ENCODE results near the gene WBP2. TPM values are rescaled to one million over a fixed set of nuclear protein-coding genes. Genes with fewer than 3 reads are reported as not detected.

The WBP2 gene
- total and polyA plus RNA-seq, 9 of the 15 experiments (the other 6 are each of a cell fraction or from before 2014, with no cell fraction given): 2.2 to 74.3 (median 20.0) TPM

DNA sequence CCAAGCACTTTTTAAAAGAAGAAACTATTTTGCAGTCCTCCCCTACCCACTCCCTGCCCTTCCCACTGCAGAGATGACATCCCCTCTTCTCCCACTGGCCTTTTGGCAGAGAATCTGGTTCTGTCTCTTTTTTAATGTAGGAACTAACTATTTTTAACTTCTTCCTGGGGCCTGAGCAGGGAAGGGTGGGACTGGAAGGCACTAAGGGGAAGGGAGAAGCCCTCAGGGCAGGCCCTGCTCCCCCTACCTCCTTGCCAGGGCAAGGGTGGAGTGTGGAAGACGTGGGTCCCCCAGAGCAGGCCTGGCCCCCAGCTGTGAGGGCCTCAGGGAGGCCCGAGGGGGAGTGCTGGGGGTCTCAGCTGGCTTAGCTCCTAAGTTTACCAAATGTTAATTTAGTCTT is 30.5 kb downstream of the WBP2 start:
- Histone ChIP-seq H3K4me2 (ENCODE audit: insufficient read depth, low read length) (no peak overlapping the region), H3K79me2 (ENCODE audit: control insufficient read depth, insufficient read depth, low read length) (no peaks in the 10 kb centered on the region), H2AFZ (ENCODE audit: low read depth, low read length) (no peak overlapping the region), H4K20me1 (replicated peaks; ENCODE audit: control insufficient read depth, insufficient read depth, low read length) (no peaks in the 10 kb centered on the region), H3K9me1 (ENCODE audit: control insufficient read depth, insufficient read depth, low read length) (no peaks in the 10 kb centered on the region), H3K9ac (ENCODE audit: insufficient read depth in 1 of 2, low read depth in 2 of 2, low read length in 2 of 2) (peak overlapping the region in 1 of 2 experiments; percentile 41; a peak in 2 of 4 replicates), H3K4me3 (no peak overlapping the region), H3K27ac (ENCODE audit: extremely low read depth, low read depth, low read length) (peak overlapping the region; percentile 30; the same call in 1 of the 3 replicates), H3K27me3 (ENCODE audit: control insufficient read depth in 2 of 2, insufficient read depth in 2 of 2, low read length in 2 of 2) (no peaks in the 10 kb centered on the region), H3K9me3 (replicated peaks; ENCODE audit: control insufficient read depth, insufficient read depth, low read depth, low read length) (no peaks in the 10 kb centered on the region), H3K36me3 (ENCODE audit: control insufficient read depth, insufficient read depth, low read length) (peaks cover 77% of the 10 kb centered on the region; the same call in 2 of the 3 replicates), H3K4me1 (replicated peaks in 1 of 2; ENCODE audit: control insufficient read depth in 2 of 2, insufficient read depth in 2 of 2, low read length in 2 of 2) (peaks cover 0 to 46% of the 10 kb centered on the region in 2 experiments; a peak in 1 of 5 replicates)
- intact Hi-C loops (cut with micrococcal nuclease): no loop called here
- no peak for TF ChIP-seq CHD4 (IDR thresholded peaks at IDR 0.05; ENCODE audit: insufficient read depth, insufficient replicate concordance, low read depth, low read length, poor library complexity, severe bottlenecking)
- peak; percentile 37; the same call in 1 of the 2 replicates for TF ChIP-seq POLR2A (conservative IDR thresholded peaks at IDR 0.05)
- TF ChIP-seq NFIC (IDR thresholded peaks at IDR 0.05): no peak
- no peak for TF ChIP-seq MAFK (IDR thresholded peaks at IDR 0.05; ENCODE audit: low read length)
- TF ChIP-seq ZNF212 (CRISPR knock-in tag; IDR thresholded peaks at IDR 0.05): no peak
- peak; percentile 10; the same call in 1 of the 2 replicates for TF ChIP-seq PHTF2 (CRISPR knock-in tag; IDR thresholded peaks at IDR 0.05)
- TF ChIP-seq, protein P1, sequence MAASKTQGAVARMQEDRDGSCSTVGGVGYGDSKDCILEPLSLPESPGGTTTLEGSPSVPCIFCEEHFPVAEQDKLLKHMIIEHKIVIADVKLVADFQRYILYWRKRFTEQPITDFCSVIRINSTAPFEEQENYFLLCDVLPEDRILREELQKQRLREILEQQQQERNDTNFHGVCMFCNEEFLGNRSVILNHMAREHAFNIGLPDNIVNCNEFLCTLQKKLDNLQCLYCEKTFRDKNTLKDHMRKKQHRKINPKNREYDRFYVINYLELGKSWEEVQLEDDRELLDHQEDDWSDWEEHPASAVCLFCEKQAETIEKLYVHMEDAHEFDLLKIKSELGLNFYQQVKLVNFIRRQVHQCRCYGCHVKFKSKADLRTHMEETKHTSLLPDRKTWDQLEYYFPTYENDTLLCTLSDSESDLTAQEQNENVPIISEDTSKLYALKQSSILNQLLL (CRISPR knock-in tag; IDR thresholded peaks at IDR 0.05; ENCODE audit: borderline replicate concordance): no peak
- no peak for TF ChIP-seq EWSR1 (IDR thresholded peaks at IDR 0.05; ENCODE audit: borderline replicate concordance, low read depth, partially characterized antibody)
- FAIRE-seq: no peak
- POLR2A ChIA-PET: interaction anchor here (0.5 to 8.0 kb wide), 11 partner anchors 9 to 423 kb away, joined by 3 to 121 read pairs (median 5); partner anchors contain the start of gene UNC13D
- 50% methylated on average over 2 of the region's 2 CpGs for WGBS (ENCODE audit: insufficient coverage, low coverage, missing lambda C conversion rate)
- BruUV-seq (replicated peaks): no TSS peak
- no peak for DNase-seq (ENCODE audit: extremely low read depth in 1 of 4, low spot score in 3 of 4)
- CTCF ChIA-PET (ENCODE audit: low intra/inter-chr PET ratio): no interaction called here
- in situ Hi-C loops (cut with MboI): no loop called here
- ATAC-seq: peak; percentile 8

Data from K562 (cell line).